A549 treated with Hydrocortisone at 1 μM for 4 hours (cell line): Measurements from ENCODE around the gene DCST1. TPM values are rescaled to one million over a fixed set of nuclear protein-coding genes. Genes with fewer than 3 reads are reported as not detected.

Source experiments
- total RNA-seq: library from RNA; stranded (reverse); fragments of 200-300 nt; extraction: Qiagen RNA extraction; gene quantifications from 5 replicates; pipeline ENCODE4 v1.2.3, GENCODE V29; 2022

DCST1 gene
- total RNA-seq: 0.07 to 0.08 TPM in 2 of 5 replicates, not detected in the others

GRCh38 chr1:155033524-155033923 is at the start of gene DCST1, which contains the start of gene DCST2:
Gene DCST1 (plus strand): TSS chr1:155033824. CDS start chr1:155034037, 213 bp downstream.
Gene DCST2 (minus strand): TSS chr1:155033781. CDS start chr1:155033701, 80 bp downstream.

GRCh38 chr1:154993572-154994268 is 39.9 kb upstream of the DCST1 start, which contains the start of gene LENEP:
Gene LENEP (plus strand): TSS chr1:154993586. CDS start chr1:154993608, 22 bp downstream.

GRCh38 chr1:155002464-155003226 is 31.0 kb upstream of the DCST1 start, which contains the start of gene ZBTB7B:
Gene ZBTB7B (plus strand): TSS chr1:155002802. CDS start chr1:155014661, 11,859 bp downstream.

GRCh38 chr1:155050560-155051341 is 17.1 kb downstream of the DCST1 start, which contains the start of gene ADAM15:
Gene ADAM15 (plus strand): TSS chr1:155051316. CDS start chr1:155051387, 71 bp downstream.

GRCh38 chr1:155063550-155064110 is 30.0 kb downstream of the DCST1 start, which contains the start of gene EFNA4:
Gene EFNA4 (plus strand): TSS chr1:155063740. CDS start chr1:155063824, 84 bp downstream.

GRCh38 chr1:155078469-155079209 is 45.0 kb downstream of the DCST1 start, which contains the start of gene EFNA3:
Gene EFNA3 (plus strand): TSS chr1:155078837. CDS start chr1:155078942, 105 bp downstream.

Other genes starting within 250 kb of the DCST1 start
- 0.01 to 0.03 TPM (median 0.02 TPM) in 4 of 5 replicates, not detected in the other for gene KCNN3, start 163.5 kb upstream of the DCST1 start, total RNA-seq
- 42.1 to 48.4 TPM (median 43.6 TPM) in 5 replicates for gene PMVK, start 97.1 kb upstream of the DCST1 start, total RNA-seq
- 13.1 to 16.1 TPM (median 14.7 TPM) in 5 replicates for gene PBXIP1, start 77.7 kb upstream of the DCST1 start, total RNA-seq
- 20.1 to 24.8 TPM (median 23.2 TPM) in 5 replicates for gene PYGO2, start 72.0 kb upstream of the DCST1 start, total RNA-seq
- 194 to 253 TPM (median 238 TPM) in 5 replicates for gene SHC1, start 63.1 kb upstream of the DCST1 start, total RNA-seq
- 311 to 367 TPM (median 344 TPM) in 5 replicates for gene CKS1B, start 59.1 kb upstream of the DCST1 start, total RNA-seq
- gene FLAD1, start 50.5 kb upstream of the DCST1 start, total RNA-seq: 38.8 to 45.4 TPM (median 43.8 TPM) in 5 replicates
- not detected in 5 replicates for gene LENEP, start 40.2 kb upstream of the DCST1 start, total RNA-seq
- 44.8 to 52.9 TPM (median 49.0 TPM) in 5 replicates for gene ZBTB7B, start 31.0 kb upstream of the DCST1 start, total RNA-seq
- 0.37 to 0.77 TPM (median 0.52 TPM) in 5 replicates for gene DCST2, start within 50 bp of the DCST1 start, total RNA-seq
- 84.2 to 106 TPM (median 101 TPM) in 5 replicates for gene ADAM15, start 17.5 kb downstream of the DCST1 start, total RNA-seq
- gene EFNA4, start 29.9 kb downstream of the DCST1 start, total RNA-seq: 12.3 to 15.4 TPM (median 13.0 TPM) in 5 replicates
- 9.7 to 11.7 TPM (median 11.6 TPM) in 5 replicates for gene EFNA3, start 45.0 kb downstream of the DCST1 start, total RNA-seq
- 21.4 to 32.6 TPM (median 26.0 TPM) in 5 replicates for gene EFNA1, start 94.1 kb downstream of the DCST1 start, total RNA-seq
- 32.8 to 36.7 TPM (median 34.6 TPM) in 5 replicates for gene SLC50A1, start 102.0 kb downstream of the DCST1 start, total RNA-seq
- 69.5 to 108 TPM (median 98.1 TPM) in 5 replicates for gene DPM3, start 106.7 kb downstream of the DCST1 start, total RNA-seq
- gene KRTCAP2, start 139.5 kb downstream of the DCST1 start, total RNA-seq: 187 to 257 TPM (median 250 TPM) in 5 replicates
- 1.7 to 2.9 TPM (median 2.7 TPM) in 5 replicates for gene TRIM46, start 140.0 kb downstream of the DCST1 start, total RNA-seq
- 7.6 to 9.3 TPM (median 8.5 TPM) in 5 replicates for gene THBS3, start 174.1 kb downstream of the DCST1 start, total RNA-seq
- gene MTX1, start 174.9 kb downstream of the DCST1 start, total RNA-seq: 63.2 to 79.8 TPM (median 74.7 TPM) in 5 replicates
- gene ENTREP3, start 221.7 kb downstream of the DCST1 start, total RNA-seq: 31.8 to 36.8 TPM (median 32.8 TPM) in 5 replicates
- 94.3 to 128 TPM (median 118 TPM) in 5 replicates for gene SCAMP3, start 228.5 kb downstream of the DCST1 start, total RNA-seq
- 22.3 to 26.3 TPM (median 25.4 TPM) in 5 replicates for gene CLK2, start 239.7 kb downstream of the DCST1 start, total RNA-seq
- 3.5 to 5.3 TPM (median 4.6 TPM) in 5 replicates for gene HCN3, start 243.6 kb downstream of the DCST1 start, total RNA-seq